ENCODE data around the gene SH2D2A. TPM values are rescaled to one million over a fixed set of nuclear protein-coding genes. Genes with fewer than 3 reads are reported as not detected.

The SH2D2A gene
- total and polyA plus RNA-seq, 9 donors: 0.19 to 2.8 (median 0.77) TPM

DNA sequence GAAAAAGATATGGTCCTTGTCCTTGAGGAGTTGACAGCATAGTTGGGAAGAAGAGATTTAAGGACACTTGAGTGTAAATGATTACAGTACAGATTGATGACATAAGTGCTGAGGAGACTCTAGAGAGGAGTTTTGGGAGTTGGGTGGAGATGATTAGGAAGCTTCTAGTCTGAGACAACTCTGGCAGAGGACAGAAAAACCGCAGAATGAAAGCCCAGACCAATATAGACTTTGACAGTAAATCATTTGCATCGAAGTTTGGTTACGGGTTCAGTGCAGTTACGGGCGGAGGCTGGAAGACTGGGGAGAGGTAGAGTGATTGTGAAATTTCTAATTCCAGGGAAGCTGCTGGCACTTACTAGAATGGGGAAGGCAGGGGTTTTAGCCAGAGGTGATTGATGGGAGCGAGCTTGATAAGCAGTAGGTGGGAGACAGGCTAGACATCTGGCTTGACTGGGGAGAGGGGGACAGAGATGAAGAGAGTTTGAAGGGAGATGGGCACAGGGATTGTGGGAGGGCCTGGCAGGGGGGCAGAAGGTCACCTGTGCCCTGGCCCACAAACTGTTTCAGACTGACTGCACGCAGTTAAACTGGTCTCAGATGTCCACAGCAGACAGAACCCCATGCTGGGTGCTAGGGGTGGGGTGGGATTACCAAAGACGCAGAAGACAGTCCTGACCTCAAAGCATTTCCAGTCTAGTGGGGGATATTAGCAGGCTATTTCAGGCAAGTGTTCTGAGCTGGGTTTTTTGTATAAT, 20.1 kb downstream of the SH2D2A start:
- H3K27me3 ChIP-seq: no peaks in the 10 kb centered on the region
- H3K4me1 ChIP-seq (ENCODE audit: insufficient read depth): no peaks in the 10 kb centered on the region
- TF ChIP-seq, protein P1, sequence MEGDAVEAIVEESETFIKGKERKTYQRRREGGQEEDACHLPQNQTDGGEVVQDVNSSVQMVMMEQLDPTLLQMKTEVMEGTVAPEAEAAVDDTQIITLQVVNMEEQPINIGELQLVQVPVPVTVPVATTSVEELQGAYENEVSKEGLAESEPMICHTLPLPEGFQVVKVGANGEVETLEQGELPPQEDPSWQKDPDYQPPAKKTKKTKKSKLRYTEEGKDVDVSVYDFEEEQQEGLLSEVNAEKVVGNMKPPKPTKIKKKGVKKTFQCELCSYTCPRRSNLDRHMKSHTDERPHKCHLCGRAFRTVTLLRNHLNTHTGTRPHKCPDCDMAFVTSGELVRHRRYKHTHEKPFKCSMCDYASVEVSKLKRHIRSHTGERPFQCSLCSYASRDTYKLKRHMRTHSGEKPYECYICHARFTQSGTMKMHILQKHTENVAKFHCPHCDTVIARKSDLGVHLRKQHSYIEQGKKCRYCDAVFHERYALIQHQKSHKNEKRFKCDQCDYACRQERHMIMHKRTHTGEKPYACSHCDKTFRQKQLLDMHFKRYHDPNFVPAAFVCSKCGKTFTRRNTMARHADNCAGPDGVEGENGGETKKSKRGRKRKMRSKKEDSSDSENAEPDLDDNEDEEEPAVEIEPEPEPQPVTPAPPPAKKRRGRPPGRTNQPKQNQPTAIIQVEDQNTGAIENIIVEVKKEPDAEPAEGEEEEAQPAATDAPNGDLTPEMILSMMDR (IDR thresholded peaks at IDR 0.05): no peak
- no peak for TF ChIP-seq POLR2A (IDR thresholded peaks at IDR 0.05)
- TF ChIP-seq EP300 (IDR thresholded peaks at IDR 0.05): no peak
- H3K36me3 ChIP-seq: peaks cover 5% of the 10 kb centered on the region
- no peaks in the 10 kb centered on the region for H3K9me3 ChIP-seq
- 70 to 79% (median 78%) methylated on average over 8 of the region's 8 CpGs for WGBS, 3 donors
- intact Hi-C loops (cut with DNase I): loop anchor here in 1 of 4 donors (10.0 kb wide), 1 partner anchor 58 kb away; the partner anchor contains the start of gene INSRR
- H3K27ac ChIP-seq: no peak overlapping the region
- no peak overlapping the region for H3K4me3 ChIP-seq
- no peak for DNase-seq

DNA sequence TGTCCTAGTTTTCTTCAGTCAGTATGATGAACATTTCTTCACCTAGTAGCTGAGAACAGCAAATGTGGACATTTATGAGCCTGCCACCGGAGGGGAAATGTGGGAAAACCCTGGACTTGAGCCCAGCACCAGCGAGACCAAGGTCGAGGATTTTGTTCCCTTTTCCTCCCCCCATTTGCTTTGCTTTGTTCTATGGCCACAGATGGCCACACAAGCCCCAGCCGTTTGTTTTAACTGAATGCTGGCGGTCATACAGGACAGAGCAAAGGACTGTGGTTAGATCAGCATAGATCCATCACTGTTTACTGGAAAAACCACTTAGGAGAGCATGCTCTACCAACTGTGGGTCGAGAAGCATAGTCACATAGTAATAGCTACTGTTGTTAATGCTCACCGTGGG, 20.9 kb downstream of the SH2D2A start:
- no peak for DNase-seq
- Histone ChIP-seq H3K9me3 (no peaks in the 10 kb centered on the region), H3K27me3 (no peaks in the 10 kb centered on the region), H3K4me1 (ENCODE audit: insufficient read depth) (no peaks in the 10 kb centered on the region), H3K27ac (no peak overlapping the region), H3K36me3 (peaks cover 5% of the 10 kb centered on the region), H3K4me3 (no peak overlapping the region)
- intact Hi-C loops (cut with DNase I): loop anchor here in 1 of 4 donors (10.0 kb wide), 1 partner anchor 59 kb away; the partner anchor contains the start of gene INSRR
- TF ChIP-seq EP300 (IDR thresholded peaks at IDR 0.05) (no peak), POLR2A (IDR thresholded peaks at IDR 0.05) (no peak)
- TF ChIP-seq, protein P1 (IDR thresholded peaks at IDR 0.05): no peak
- WGBS, 3 donors: 18 to 26% (median 23%) methylated on average over 7 of the region's 7 CpGs

DNA sequence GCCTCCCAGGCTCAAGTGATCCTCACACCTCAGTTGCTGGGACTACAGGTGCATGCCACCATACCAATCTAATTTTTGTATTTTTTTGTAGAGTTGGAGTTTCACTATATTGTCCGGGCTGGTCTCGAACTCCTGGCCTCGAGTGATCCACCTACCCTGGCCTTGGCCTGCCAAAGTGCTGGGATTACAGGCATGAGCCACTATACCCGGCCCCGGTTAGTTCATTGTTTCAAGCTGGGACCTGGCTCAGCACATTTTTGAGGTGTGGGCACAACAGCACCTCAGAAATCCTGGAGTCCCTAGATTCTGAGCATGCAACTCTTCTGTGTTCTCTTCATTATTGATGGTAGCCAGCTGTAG, 21.3 kb downstream of the SH2D2A start:
- WGBS, 3 donors: 80 to 92% (median 83%) methylated on average over 5 of the region's 5 CpGs
- intact Hi-C loops (cut with DNase I): loop anchor here in 1 of 4 donors (10.0 kb wide), 1 partner anchor 59 kb away; the partner anchor contains the start of gene INSRR
- no peak overlapping the region for H3K4me3 ChIP-seq

GRCh38 chr1:156794506-156795373, 21.9 kb downstream of the SH2D2A start:
- no peak overlapping the region for H3K27ac ChIP-seq
- H3K4me3 ChIP-seq: no peak overlapping the region
- no peak for TF ChIP-seq POLR2A (IDR thresholded peaks at IDR 0.05)
- no peak for TF ChIP-seq EP300 (IDR thresholded peaks at IDR 0.05)
- TF ChIP-seq, protein P1 (IDR thresholded peaks at IDR 0.05): no peak
- no peak for DNase-seq
- H3K36me3 ChIP-seq: peaks cover 5% of the 10 kb centered on the region
- 64 to 77% (median 77%) methylated on average over 7 of the region's 7 CpGs for WGBS, 3 donors
- no peaks in the 10 kb centered on the region for H3K27me3 ChIP-seq
- intact Hi-C loops (cut with DNase I): loop anchor here in 1 of 4 donors (10.0 kb wide), 1 partner anchor 60 kb away; the partner anchor contains the start of gene INSRR
- no peaks in the 10 kb centered on the region for H3K9me3 ChIP-seq
- no peaks in the 10 kb centered on the region for H3K4me1 ChIP-seq (ENCODE audit: insufficient read depth)

More for the DNA sequence above, 21.3 kb downstream of the SH2D2A start:
- Histone ChIP-seq H3K27ac (no peak overlapping the region), H3K27me3 (no peaks in the 10 kb centered on the region), H3K9me3 (no peaks in the 10 kb centered on the region), H3K36me3 (peaks cover 5% of the 10 kb centered on the region), H3K4me1 (ENCODE audit: insufficient read depth) (no peaks in the 10 kb centered on the region)
- TF ChIP-seq EP300 (IDR thresholded peaks at IDR 0.05): no peak
- TF ChIP-seq, protein P1 (IDR thresholded peaks at IDR 0.05): no peak
- TF ChIP-seq POLR2A (IDR thresholded peaks at IDR 0.05): no peak
- DNase-seq: no peak
